T-helper 22 cell (primary cell): ENCODE measurements around the gene NPIPB2.
"Not testable (repeated sequence)": the region's sequence is repeated elsewhere in the genome, so short reads cannot be mapped to it uniquely, and the experiment has no call there.

Experiments
- DNase-seq: peaks from one replicate; pipeline ENCODE4 v3.0.0-alpha.2; 2020; ENCODE audit warnings: low read depth

The NPIPB2 gene

GRCh38 chr16:11941945-11942344, at the start of gene NPIPB2:
Gene NPIPB2, minus strand, starts transcription at chr16:11942045. Its CDS starts 0 bp downstream, at chr16:11942045.
- not testable (repeated sequence) for DNase-seq

GRCh38 chr16:11990702-11991390, 49.0 kb upstream of the NPIPB2 start:
- DNase-seq = no peak

- DNase-seq = no peak
These were observed 46.6 kb upstream of the NPIPB2 start for GRCh38 chr16:11988258-11988978.

- no peak for DNase-seq
These were observed 44.7 kb upstream of the NPIPB2 start for GRCh38 chr16:11986521-11987057.

- no peak for DNase-seq
These were observed 43.4 kb upstream of the NPIPB2 start for GRCh38 chr16:11985250-11985649.

GRCh38 chr16:11980136-11980844, 38.4 kb upstream of the NPIPB2 start:
- DNase-seq = no peak

GRCh38 chr16:11979013-11979672, 37.3 kb upstream of the NPIPB2 start:
- no peak for DNase-seq

GRCh38 chr16:11978080-11978479, 36.2 kb upstream of the NPIPB2 start:
- DNase-seq = no peak

- no peak for DNase-seq
These were observed 35.7 kb upstream of the NPIPB2 start for GRCh38 chr16:11977376-11978041.

GRCh38 chr16:11976850-11977375, 35.1 kb upstream of the NPIPB2 start:
- no peak for DNase-seq

GRCh38 chr16:11973070-11973469, 31.2 kb upstream of the NPIPB2 start:
- DNase-seq = no peak

- no peak for DNase-seq
These were observed 30.3 kb upstream of the NPIPB2 start for GRCh38 chr16:11972128-11972527.

GRCh38 chr16:11970292-11970691, 28.4 kb upstream of the NPIPB2 start:
- DNase-seq = not testable (repeated sequence)

- DNase-seq = no peak
These were observed 26.7 kb upstream of the NPIPB2 start for GRCh38 chr16:11968577-11968976.

- DNase-seq = no peak
These were observed 25.5 kb upstream of the NPIPB2 start for GRCh38 chr16:11967195-11967911.

GRCh38 chr16:11966173-11966572, 24.3 kb upstream of the NPIPB2 start:
- no peak for DNase-seq

- no peak for DNase-seq
These were observed 23.1 kb upstream of the NPIPB2 start, which contains the start of gene TNFRSF17 for GRCh38 chr16:11964761-11965551. Gene TNFRSF17, plus strand, starts transcription at chr16:11965210. Its CDS starts 115 bp downstream, at chr16:11965325.

- no peak for DNase-seq
These were observed 21.9 kb upstream of the NPIPB2 start for GRCh38 chr16:11963706-11964105.

GRCh38 chr16:11962978-11963377, 21.1 kb upstream of the NPIPB2 start:
- not testable (repeated sequence) for DNase-seq

GRCh38 chr16:11962457-11962856, 20.6 kb upstream of the NPIPB2 start:
- not testable (repeated sequence) for DNase-seq
